Endothelial cell of umbilical vein (primary cell): ENCODE results near the gene PANX2. TPM values are rescaled to one million over a fixed set of nuclear protein-coding genes. Genes with fewer than 3 reads are reported as not detected.

ENCODE experiments used
- BruUV-seq: library from RNA; stranded (reverse); fragments of 400-500 nt; replicated peaks from 2 replicates; lab custom pipeline; 2021; lab: Mats Ljungman, UMichigan
- CTCF ChIA-PET: fragments of 300-600, 350-600 bp; sonication (Branson Sonifier 250); formaldehyde crosslinking; loops from one replicate; lab custom pipeline; 2021; ENCODE audit warnings: antibody characterized with exemption, inconsistent platforms; lab: Charles Lee
- POLR2A ChIA-PET: fragments of 300-600, 350-600 bp; sonication (Branson Sonifier 250); formaldehyde crosslinking; loops from one replicate; lab custom pipeline; 2021; ENCODE audit warnings: antibody characterized with exemption, inconsistent platforms; lab: Charles Lee
- DNase-seq: peaks from one replicate; pipeline ENCODE4 v3.0.0-alpha.2; 2011; ENCODE audit warnings: low read depth, low spot score
- FAIRE-seq: peaks from 2 replicates; lab custom pipeline; 2011; peaks lifted over from hg19 to GRCh38; lab: Jason Lieb, UNC
- H2AFZ ChIP-seq: 2 replicates; pipeline ENCODE4 v1.6.0; 2012; ENCODE audit warnings: low read depth, low read length, control low read depth, inconsistent platforms
- H3K27ac ChIP-seq: 2 replicates; pipeline ENCODE4 v1.5.1; 2011; ENCODE audit warnings: low read depth, mild to moderate bottlenecking, control low read depth, low read length, moderate library complexity; ENCODE audit not compliant: insufficient read depth
- H3K27me3 ChIP-seq, 2 experiments: 2 replicates each; pipeline versions ENCODE4 v1.6.0 to v1.6.1; 2011; ENCODE audit warnings: low read length in 2 of 2, mixed read lengths in 1 of 2; ENCODE audit not compliant: control insufficient read depth in 2 of 2, insufficient read depth in 2 of 2
- H3K36me3 ChIP-seq, 2 experiments: 2 replicates in 1 of 2; 3 replicates in 1 of 2; pipeline ENCODE4 v1.5.1; 2011; ENCODE audit warnings: low read length in 2 of 2, mild to moderate bottlenecking in 1 of 2, moderate library complexity in 1 of 2; ENCODE audit not compliant: control insufficient read depth in 2 of 2, insufficient read depth in 2 of 2; ENCODE audit errors: extremely low read depth in 1 of 2
- H3K4me1 ChIP-seq: 3 replicates; pipeline ENCODE4 v1.5.1; 2011; ENCODE audit warnings: mild to moderate bottlenecking, low read length; ENCODE audit not compliant: control insufficient read depth, insufficient read depth; ENCODE audit errors: extremely low read depth
- H3K4me2 ChIP-seq: 2 replicates; pipeline ENCODE4 v1.6.1; 2011; ENCODE audit warnings: low read length, control low read depth, mixed read lengths; ENCODE audit not compliant: insufficient read depth
- H3K4me3 ChIP-seq, 3 experiments: fragments of 200-600 bp in 1 of 3; sonication (generic), shearing (Covaris generic) in 1 of 3; replicated peaks in 1 of 3; 2 replicates each; pipeline ENCODE4 v1.5.1; 2011 to 2016; ENCODE audit warnings: control low read depth in 3 of 3, low read length in 3 of 3, mild to moderate bottlenecking in 2 of 3, inconsistent platforms in 1 of 3, low read depth in 1 of 3, moderate library complexity in 1 of 3; ENCODE audit not compliant: insufficient read depth in 1 of 3
- H3K79me2 ChIP-seq: 2 replicates; pipeline ENCODE4 v1.6.0; 2012; ENCODE audit warnings: low read length, inconsistent platforms; ENCODE audit not compliant: control insufficient read depth, insufficient read depth
- H3K9ac ChIP-seq: replicated peaks from 2 replicates; pipeline ENCODE3; 2011; ENCODE audit warnings: low read length, control low read depth; ENCODE audit not compliant: insufficient read depth; ENCODE audit errors: extremely low read depth
- H3K9me1 ChIP-seq: replicated peaks from 3 replicates; pipeline ENCODE4 v1.6.0; 2011; ENCODE audit warnings: mild to moderate bottlenecking, low read length; ENCODE audit not compliant: control insufficient read depth, insufficient read depth; ENCODE audit errors: extremely low read depth
- H3K9me3 ChIP-seq: replicated peaks from 2 replicates; pipeline ENCODE4 v1.5.1; 2012; ENCODE audit warnings: low read length, inconsistent platforms; ENCODE audit not compliant: control insufficient read depth, insufficient read depth
- H4K20me1 ChIP-seq: replicated peaks from 2 replicates; pipeline ENCODE3; 2011; ENCODE audit warnings: mild to moderate bottlenecking, low read length; ENCODE audit not compliant: control insufficient read depth, insufficient read depth; ENCODE audit errors: extremely low read depth
- EZH2 ChIP-seq: IDR thresholded peaks from 2 replicates; pipeline ENCODE4 v1.6.1; 2012; ENCODE audit warnings: borderline replicate concordance, low read depth, mild to moderate bottlenecking, moderate library complexity, low read length, inconsistent platforms; ENCODE audit not compliant: severe bottlenecking
- FOS ChIP-seq: IDR thresholded peaks from 2 replicates; pipeline ENCODE4 v1.6.1; 2011; ENCODE audit warnings: mild to moderate bottlenecking, low read length, moderate library complexity, borderline replicate concordance; ENCODE audit not compliant: insufficient read depth
- GATA2 ChIP-seq: IDR thresholded peaks from 2 replicates; pipeline ENCODE4 v1.7.0; 2011; ENCODE audit warnings: low read depth, mild to moderate bottlenecking, moderate library complexity, mixed read lengths, low read length; ENCODE audit not compliant: insufficient read length, insufficient read depth
- JUN ChIP-seq: IDR thresholded peaks from 2 replicates; pipeline ENCODE4 v1.6.1; 2011; ENCODE audit warnings: borderline replicate concordance, low read depth; ENCODE audit not compliant: insufficient read length, insufficient read depth
- MAX ChIP-seq: IDR thresholded peaks from 2 replicates; pipeline ENCODE4 v1.6.1; 2011; ENCODE audit not compliant: insufficient read depth, insufficient read length
- MYC ChIP-seq: IDR thresholded peaks from one replicate; pipeline ENCODE4 v1.6.1; 2011; ENCODE audit warnings: mild to moderate bottlenecking, low read depth, low read length
- POLR2A ChIP-seq: IDR thresholded peaks from 2 replicates; pipeline ENCODE4 v1.6.1; 2012; ENCODE audit warnings: low read depth, mild to moderate bottlenecking, control low read depth, low read length
- POLR2AphosphoS5 ChIP-seq: IDR thresholded peaks from 2 replicates; pipeline ENCODE4 v1.6.1; 2012; ENCODE audit warnings: low read depth, mild to moderate bottlenecking, control low read depth, low read length, moderate library complexity; ENCODE audit not compliant: insufficient read depth
- dilution Hi-C: fragments of 300-500 bp; cut with MboI; formaldehyde crosslinking; loops from one replicate; pipeline ENCODE4 v1.15.0; 2019; ENCODE audit warnings: low sequenced_read_pairs; ENCODE audit not compliant: extremely low pct_ligation_motif_present
- intact Hi-C: fragments of 100-400 bp; cut with micrococcal nuclease; formaldehyde crosslinking; loops from one replicate; pipeline ENCODE4 v1.10.0; 2022
- polyA plus RNA-seq, 4 experiments: library from polyadenylated mRNA; depleted of rRNA in 3 of 4; stranded (reverse) in 3 of 4; unstranded in 1 of 4; fragments of >200 nt; gene quantifications; 2 replicates each; pipeline versions ENCODE4 v1.2.1 to v1.2.3, GENCODE V29; 2011 to 2012; ENCODE audit warnings: missing spikeins in 1 of 4
- total RNA-seq: library from RNA; stranded (reverse); gene quantifications from 2 replicates; pipeline ENCODE4 v1.2.3, GENCODE V29; 2021
- TF ChIP-seq, protein P1 (sequence below), 2 donors: IDR thresholded peaks; 1 replicate in 1 of 2; 2 replicates in 1 of 2; pipeline ENCODE4 v1.5.1; 2011; ENCODE audit warnings: low read length in 2 of 2, mild to moderate bottlenecking in 2 of 2, moderate library complexity in 2 of 2, control low read depth in 1 of 2, inconsistent platforms in 1 of 2, low read depth in 1 of 2; ENCODE audit not compliant: insufficient read depth in 1 of 2; ENCODE audit errors: extremely low read depth in 1 of 2

Gene PANX2
- total and polyA plus RNA-seq, 2 donors (not counting 3 experiments of a cell fraction or from before 2014, with no cell fraction given) = 2.5 to 5.1 TPM

GRCh38 chr22:50208430-50208938, 38.0 kb downstream of the PANX2 start:
- no peak overlapping the region for H3K4me3 ChIP-seq
- H3K79me2 ChIP-seq = peaks cover 15% of the 10 kb centered on the region
- CTCF ChIA-PET = interaction anchor here (0.6 to 1.7 kb wide), 8 partner anchors 14 to 278 kb away, joined by 3 to 13 read pairs (median 4); no protein-coding TSS in a partner anchor
- H3K9me3 ChIP-seq = no peaks in the 10 kb centered on the region
- H3K27ac ChIP-seq = no peak overlapping the region
- peaks cover 13% of the 10 kb centered on the region for H3K4me1 ChIP-seq
- H4K20me1 ChIP-seq = no peaks in the 10 kb centered on the region
- TF ChIP-seq MYC (no peak), POLR2A (no peak), GATA2 (no peak), MAX (no peak), FOS (no peak), EZH2 (no peak), JUN (no peak), POLR2AphosphoS5 (no peak)
- TF ChIP-seq, protein P1, sequence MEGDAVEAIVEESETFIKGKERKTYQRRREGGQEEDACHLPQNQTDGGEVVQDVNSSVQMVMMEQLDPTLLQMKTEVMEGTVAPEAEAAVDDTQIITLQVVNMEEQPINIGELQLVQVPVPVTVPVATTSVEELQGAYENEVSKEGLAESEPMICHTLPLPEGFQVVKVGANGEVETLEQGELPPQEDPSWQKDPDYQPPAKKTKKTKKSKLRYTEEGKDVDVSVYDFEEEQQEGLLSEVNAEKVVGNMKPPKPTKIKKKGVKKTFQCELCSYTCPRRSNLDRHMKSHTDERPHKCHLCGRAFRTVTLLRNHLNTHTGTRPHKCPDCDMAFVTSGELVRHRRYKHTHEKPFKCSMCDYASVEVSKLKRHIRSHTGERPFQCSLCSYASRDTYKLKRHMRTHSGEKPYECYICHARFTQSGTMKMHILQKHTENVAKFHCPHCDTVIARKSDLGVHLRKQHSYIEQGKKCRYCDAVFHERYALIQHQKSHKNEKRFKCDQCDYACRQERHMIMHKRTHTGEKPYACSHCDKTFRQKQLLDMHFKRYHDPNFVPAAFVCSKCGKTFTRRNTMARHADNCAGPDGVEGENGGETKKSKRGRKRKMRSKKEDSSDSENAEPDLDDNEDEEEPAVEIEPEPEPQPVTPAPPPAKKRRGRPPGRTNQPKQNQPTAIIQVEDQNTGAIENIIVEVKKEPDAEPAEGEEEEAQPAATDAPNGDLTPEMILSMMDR (IDR thresholded peaks at IDR 0.05; ENCODE audit: extremely low read depth in 1 of 2, insufficient read depth in 1 of 2, low read depth in 1 of 2, low read length in 2 of 2) = no peak
- dilution Hi-C loops (no loop called here), intact Hi-C loops (loop anchor here (10.0 kb wide), 1 partner anchor 234 kb away; no protein-coding TSS in a partner anchor)
- no peak overlapping the region for H3K9ac ChIP-seq
- H3K36me3 ChIP-seq = peaks cover 8 to 19% of the 10 kb centered on the region in 2 experiments
- no TSS peak for BruUV-seq
- H3K9me1 ChIP-seq = no peaks in the 10 kb centered on the region
- DNase-seq = no peak
- no peaks in the 10 kb centered on the region for H3K27me3 ChIP-seq
- H3K4me2 ChIP-seq = no peak overlapping the region
- H2AFZ ChIP-seq = no peak overlapping the region
- POLR2A ChIA-PET = no interaction called here
- FAIRE-seq = no peak
